ENCODE results near the gene EXD1. TPM values are rescaled to one million over a fixed set of nuclear protein-coding genes. Genes with fewer than 3 reads are reported as not detected.
"Not testable (repeated sequence)": the region's sequence is repeated elsewhere in the genome, so short reads cannot be mapped to it uniquely, and the experiment has no call there.

Gene EXD1
- total RNA-seq, 1 donor from 2014 or later = not detected

DNA sequence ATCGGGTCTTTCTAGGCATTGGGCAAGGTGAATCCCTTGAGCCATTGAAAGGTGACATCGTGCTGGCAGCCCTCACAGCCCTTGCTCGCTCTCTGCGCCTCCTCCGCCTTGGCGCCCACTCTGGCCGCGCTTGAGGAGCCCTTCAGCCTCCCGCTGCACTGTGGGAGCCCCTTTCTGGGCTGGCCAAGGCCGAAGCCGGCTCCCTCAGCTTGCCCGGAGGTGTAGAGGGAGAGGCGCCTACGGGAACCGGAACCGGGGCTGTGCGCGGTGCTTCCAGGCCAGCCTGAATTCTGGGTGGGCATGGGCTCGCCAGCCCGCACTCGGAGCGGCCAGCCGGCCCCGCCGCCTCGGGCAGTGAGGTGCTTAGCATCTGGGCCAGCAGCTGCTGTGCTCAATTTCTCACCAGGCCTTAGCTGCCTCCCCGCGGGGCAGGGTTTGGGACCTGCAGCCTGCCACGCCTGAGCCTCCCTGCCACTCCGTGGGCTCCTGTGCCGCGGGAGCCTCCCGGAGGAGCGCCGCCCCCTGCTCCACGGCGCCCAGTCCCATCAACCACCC is 79.0 kb downstream of the EXD1 start:
- no peak for DNase-seq (ENCODE audit: low spot score)
- no peak for ATAC-seq

DNA sequence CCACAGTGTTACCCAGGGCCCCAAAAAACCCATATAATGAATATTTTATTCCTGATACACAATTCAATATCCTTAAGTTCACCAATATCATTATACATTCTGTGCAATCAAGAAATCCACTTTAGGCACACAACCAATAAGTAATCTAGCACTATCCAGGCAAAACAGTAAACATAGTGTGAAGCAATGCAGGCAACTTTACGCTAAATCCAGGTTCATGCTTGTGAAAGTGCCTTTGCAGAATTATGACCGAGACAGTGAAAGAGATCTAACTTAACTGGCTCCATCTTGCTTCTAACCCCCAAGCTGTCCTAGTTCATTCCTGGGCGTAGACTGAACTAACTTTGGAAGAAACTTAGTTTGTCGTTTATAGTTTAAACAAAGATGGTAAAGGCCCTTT is 80.3 kb downstream of the EXD1 start:
- DNase-seq (ENCODE audit: low spot score) (no peak), ATAC-seq (peak; percentile 69)

- DNase-seq (ENCODE audit: low spot score) = no peak
- ATAC-seq = no peak
These were observed 82.5 kb downstream of the EXD1 start for GRCh38 chr15:41148065-41148464.

DNA sequence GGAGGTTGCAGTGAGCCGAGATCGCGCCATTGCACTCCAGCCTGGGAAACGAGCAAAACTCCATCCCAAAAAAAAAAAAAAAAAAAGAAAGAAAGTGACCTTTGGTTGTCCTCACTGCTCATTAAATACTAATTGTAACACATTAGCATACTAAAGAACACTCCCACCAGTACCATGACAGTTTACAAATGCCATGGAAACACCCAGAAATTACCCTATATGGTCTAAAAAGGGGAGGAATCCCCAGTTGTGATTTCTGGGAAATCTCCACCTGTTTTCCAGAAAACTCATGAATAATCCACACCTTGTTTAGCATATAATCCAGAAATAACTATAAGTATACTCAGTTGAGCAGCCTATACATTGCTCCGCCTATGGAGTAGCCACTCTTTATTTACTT is 90.9 kb downstream of the EXD1 start:
- no peak for ATAC-seq
- no peak for DNase-seq (ENCODE audit: low spot score)

GRCh38 chr15:41139112-41139511 is 91.4 kb downstream of the EXD1 start:
- not testable (repeated sequence) for DNase-seq (ENCODE audit: low spot score); ATAC-seq

DNA sequence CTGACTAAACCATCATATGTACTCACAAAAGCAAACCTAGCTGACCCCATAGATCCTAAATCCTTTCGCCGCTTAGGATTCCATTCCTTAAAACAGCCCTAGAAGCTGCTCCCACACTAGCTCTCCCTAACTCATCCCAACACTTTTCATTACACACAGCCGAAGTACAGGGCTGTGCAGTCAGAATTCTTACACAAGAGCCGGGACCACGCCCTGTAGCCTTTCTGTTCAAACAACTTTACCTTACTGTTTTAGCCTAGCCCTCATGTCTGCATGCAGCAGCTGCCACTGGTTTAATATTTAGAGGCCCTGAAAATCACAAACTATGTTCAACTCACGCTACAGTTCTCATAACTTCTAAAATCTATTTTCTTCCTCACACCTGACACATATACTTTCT is 95.0 kb downstream of the EXD1 start:
- DNase-seq (ENCODE audit: low spot score); ATAC-seq: not testable (repeated sequence)

DNA sequence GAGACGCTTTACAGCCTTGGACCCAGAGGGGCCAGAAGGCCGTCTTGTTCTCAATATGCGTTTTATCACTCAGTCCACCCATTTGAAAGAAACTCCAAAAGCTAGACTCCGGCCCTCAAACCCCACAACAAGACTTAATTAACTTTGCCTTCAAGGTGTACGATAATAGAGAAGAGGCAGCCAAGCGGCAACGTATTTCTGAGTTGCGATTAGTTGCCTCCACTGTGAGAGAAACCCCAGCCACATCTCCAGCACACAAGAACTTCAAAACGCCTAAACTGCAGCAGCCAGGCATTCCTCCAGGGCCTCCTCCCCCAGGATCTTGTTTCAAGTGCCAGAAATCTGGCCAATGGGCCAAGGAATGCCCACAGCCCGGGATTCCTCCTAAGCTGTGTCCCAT is 97.1 kb downstream of the EXD1 start:
- ATAC-seq = no peak
- no peak for DNase-seq (ENCODE audit: low spot score)

Other genes starting within 250 kb of the EXD1 start
- 10.4 TPM for gene INO80, start 114.5 kb downstream of the EXD1 start, total RNA-seq
- 176 TPM for gene CHP1, start 511 bp upstream of the EXD1 start, total RNA-seq
- gene OIP5, start 101.8 kb upstream of the EXD1 start, total RNA-seq = 0.38 TPM
- 3.3 TPM for gene NUSAP1, start 102.1 kb upstream of the EXD1 start, total RNA-seq
- 25.2 TPM for gene NDUFAF1, start 171.7 kb upstream of the EXD1 start, total RNA-seq
- gene RTF1, start 186.3 kb upstream of the EXD1 start, total RNA-seq = 10.5 TPM